Progenitor cell of endocrine pancreas (in vitro differentiated cells): ENCODE results near the gene RBM5. TPM values are rescaled to one million over a fixed set of nuclear protein-coding genes. Genes with fewer than 3 reads are reported as not detected.

Experiments used
- DNase-seq: peaks from one replicate; pipeline ENCODE4 v3.0.0; 2021; ENCODE audit warnings: low spot score; ENCODE audit not compliant: unreplicated experiment
- H3K27ac Mint-ChIP-seq: 2 replicates; pipeline ENCODE4 v1.8.0; 2021; ENCODE audit warnings: mild to moderate bottlenecking, moderate library complexity, mixed read lengths
- H3K27me3 Mint-ChIP-seq: 2 replicates; pipeline ENCODE4 v1.8.0; 2021; ENCODE audit warnings: mixed read lengths
- H3K36me3 Mint-ChIP-seq: 2 replicates; pipeline ENCODE4 v1.8.0; 2022; ENCODE audit warnings: mixed read lengths; ENCODE audit not compliant: insufficient read depth
- H3K4me1 Mint-ChIP-seq: 2 replicates; pipeline ENCODE4 v1.8.0; 2021; ENCODE audit warnings: low read depth, mixed read lengths
- H3K4me3 Mint-ChIP-seq: 2 replicates; pipeline ENCODE4 v1.8.0; 2021; ENCODE audit warnings: low read depth, mild to moderate bottlenecking, moderate library complexity, mixed read lengths
- H3K9me3 Mint-ChIP-seq: 2 replicates; pipeline ENCODE4 v1.8.0; 2021; ENCODE audit warnings: low read depth, mixed read lengths
- CTCF ChIP-seq: fragments of 200-600 bp; sonication (generic); IDR thresholded peaks from one replicate; pipeline ENCODE4 v1.5.0; 2021; ENCODE audit warnings: antibody characterized with exemption, mild to moderate bottlenecking; ENCODE audit not compliant: unreplicated experiment
- total RNA-seq: library from RNA; stranded (reverse); gene quantifications from 2 replicates; pipeline ENCODE4 v1.2.1, GENCODE V29; 2021

The RBM5 gene
- total RNA-seq, 1 donor from 2014 or later = 322 TPM

DNA sequence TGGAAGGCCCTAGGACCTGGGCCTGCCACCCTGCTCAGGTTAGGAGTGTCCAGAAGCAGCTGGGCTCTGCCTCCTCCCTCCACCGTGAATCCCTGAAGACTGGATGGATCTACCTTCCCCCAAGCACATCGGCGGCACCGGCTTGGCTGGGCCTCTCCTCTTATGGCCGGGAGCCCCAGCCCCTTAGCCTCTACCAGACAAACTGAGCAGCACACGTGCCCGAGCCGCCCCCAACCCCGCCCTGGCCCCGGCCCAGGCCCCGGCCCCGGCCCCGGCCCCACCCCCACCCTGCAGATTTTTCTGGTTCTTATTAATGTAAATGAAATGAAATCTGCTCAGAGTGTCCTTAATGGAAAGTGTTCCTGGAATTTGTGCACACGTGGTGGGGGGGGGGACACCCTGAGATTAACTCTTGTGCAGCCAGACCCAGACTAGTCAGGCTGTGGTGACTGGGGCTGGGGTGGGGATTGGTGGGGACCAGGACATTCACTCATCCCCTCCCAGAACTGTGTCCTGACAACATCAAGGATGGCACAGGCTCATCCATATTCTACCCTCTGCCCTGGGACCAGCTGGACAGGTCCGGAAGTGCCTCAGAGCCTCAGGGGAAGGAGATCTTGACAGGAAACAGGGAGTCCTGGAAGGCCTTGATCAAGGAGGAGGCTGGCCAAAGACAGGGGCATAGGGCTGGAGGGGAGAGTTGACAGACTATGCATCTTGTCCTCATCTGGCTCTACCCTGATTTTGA lies 35.5 kb downstream of the RBM5 start:
- TF ChIP-seq CTCF = no peak
- H3K4me1 Mint-ChIP-seq = peaks cover 26% of the 10 kb centered on the region
- peak overlapping the region; percentile 77 for H3K27ac Mint-ChIP-seq
- no peaks in the 10 kb centered on the region for H3K9me3 Mint-ChIP-seq
- no peak overlapping the region for H3K4me3 Mint-ChIP-seq
- DNase-seq = no peak
- H3K36me3 Mint-ChIP-seq = no peaks in the 10 kb centered on the region
- H3K27me3 Mint-ChIP-seq = no peaks in the 10 kb centered on the region

- Mint-ChIP-seq H3K4me1 (peaks cover 26% of the 10 kb centered on the region), H3K27ac (no peak overlapping the region), H3K27me3 (no peaks in the 10 kb centered on the region), H3K4me3 (no peak overlapping the region), H3K9me3 (no peaks in the 10 kb centered on the region), H3K36me3 (no peaks in the 10 kb centered on the region)
- no peak for TF ChIP-seq CTCF
- DNase-seq = no peak
Observed at GRCh38 chr3:50124800-50125178, 36.1 kb downstream of the RBM5 start.

DNA sequence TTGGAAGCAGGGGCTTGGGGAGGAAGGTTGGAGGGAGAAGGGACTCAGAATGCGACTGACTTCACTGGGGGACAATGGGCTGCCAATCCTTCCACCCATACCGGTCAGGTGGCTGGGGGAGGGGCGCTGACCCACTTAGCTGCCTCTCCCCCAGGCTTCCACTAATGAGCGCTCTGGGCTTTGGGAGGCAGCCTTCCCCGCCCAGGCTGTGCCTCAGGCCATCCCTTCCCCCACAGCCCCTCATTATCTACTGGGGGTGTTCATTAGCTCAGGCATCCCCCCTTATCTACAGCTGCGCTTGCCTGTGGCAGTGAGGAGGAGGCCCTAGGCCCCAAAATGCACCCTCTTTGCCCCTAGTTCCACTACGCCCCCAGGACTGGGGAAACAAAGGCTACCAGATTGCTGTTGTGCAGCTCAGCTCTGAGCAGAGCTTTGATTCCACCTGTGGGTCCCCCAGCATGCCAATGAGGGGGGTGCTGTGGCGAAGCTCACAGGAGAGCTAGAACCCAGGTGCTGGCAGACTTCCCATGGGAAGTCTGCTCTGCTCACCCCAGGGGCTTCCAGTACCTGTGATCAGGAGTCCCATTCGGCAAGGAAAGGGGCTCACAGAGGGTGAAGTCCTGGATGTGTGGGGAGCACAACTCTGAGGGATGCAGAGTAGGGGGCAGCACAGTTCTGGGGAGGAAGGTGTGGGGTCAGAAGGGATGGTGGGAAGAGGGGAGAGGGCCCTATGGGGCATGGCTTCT lies 37.0 kb downstream of the RBM5 start:
- Mint-ChIP-seq H3K9me3 (no peaks in the 10 kb centered on the region), H3K4me3 (no peak overlapping the region), H3K36me3 (no peaks in the 10 kb centered on the region), H3K4me1 (peaks cover 26% of the 10 kb centered on the region), H3K27ac (peak overlapping the region; percentile 62), H3K27me3 (no peaks in the 10 kb centered on the region)
- DNase-seq = no peak
- TF ChIP-seq CTCF = no peak

- no peak for DNase-seq
- Mint-ChIP-seq H3K36me3 (no peaks in the 10 kb centered on the region), H3K9me3 (no peaks in the 10 kb centered on the region), H3K4me3 (no peak overlapping the region), H3K27me3 (no peaks in the 10 kb centered on the region), H3K27ac (no peak overlapping the region), H3K4me1 (peaks cover 26% of the 10 kb centered on the region)
- no peak for TF ChIP-seq CTCF
Observed at GRCh38 chr3:50126287-50127211, 37.8 kb downstream of the RBM5 start.

DNA sequence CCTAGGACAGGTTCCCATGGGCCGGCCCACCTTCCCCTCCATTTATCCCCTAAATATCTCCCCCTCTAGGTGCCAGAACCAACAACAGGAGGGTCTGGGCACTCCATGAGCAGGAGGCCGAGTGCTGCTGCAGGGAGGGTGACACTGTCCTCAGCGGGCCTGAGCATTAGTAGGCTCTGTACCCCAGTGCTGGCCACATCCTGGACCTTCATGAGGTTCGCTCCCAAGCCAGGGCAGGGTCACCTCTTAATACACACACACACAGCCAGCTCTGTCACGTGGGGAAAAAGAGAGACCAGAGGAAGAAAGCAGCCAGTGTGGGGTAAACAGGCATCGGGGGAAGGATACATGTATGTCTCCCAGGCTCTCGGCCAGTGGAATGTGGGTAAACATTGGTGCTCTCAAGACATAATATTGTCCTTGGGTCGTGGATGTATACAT lies 38.6 kb downstream of the RBM5 start:
- TF ChIP-seq CTCF = no peak
- no peak for DNase-seq
- H3K9me3 Mint-ChIP-seq = no peaks in the 10 kb centered on the region
- H3K27ac Mint-ChIP-seq = no peak overlapping the region
- no peak overlapping the region for H3K4me3 Mint-ChIP-seq
- H3K36me3 Mint-ChIP-seq = no peaks in the 10 kb centered on the region
- no peaks in the 10 kb centered on the region for H3K27me3 Mint-ChIP-seq
- H3K4me1 Mint-ChIP-seq = peaks cover 25% of the 10 kb centered on the region
